H1 (cell line): ENCODE data around the gene SLC22A3.

Experiments used
- BACH1 ChIP-seq: IDR thresholded peaks from 2 replicates; pipeline ENCODE4 v1.6.1; 2012; ENCODE audit warnings: low read length, improper control_type of control experiment
- CEBPB ChIP-seq: IDR thresholded peaks from 2 replicates; pipeline ENCODE4 v1.6.1; 2012; ENCODE audit warnings: low read depth, low read length
- CHD2 ChIP-seq: IDR thresholded peaks from 2 replicates; pipeline ENCODE4 v1.6.1; 2012; ENCODE audit warnings: low read length, improper control_type of control experiment
- CREB1 ChIP-seq: IDR thresholded peaks from 2 replicates; pipeline ENCODE4 v1.6.1; 2012; ENCODE audit warnings: inconsistent platforms
- EGR1 ChIP-seq: IDR thresholded peaks from 2 replicates; pipeline ENCODE4 v1.6.1; 2011; ENCODE audit warnings: low read depth, low read length, borderline replicate concordance
- EZH2 ChIP-seq: fragments of 200-600 bp; sonication (generic); IDR thresholded peaks from 2 replicates; pipeline ENCODE4 v1.7.1; 2012; ENCODE audit warnings: low read depth, mild to moderate bottlenecking, moderate library complexity, low read length, inconsistent platforms; ENCODE audit not compliant: severe bottlenecking
- RAD21 ChIP-seq, 2 experiments: IDR thresholded peaks in 1 of 2; conservative IDR thresholded peaks in 1 of 2; 2 replicates each; pipeline ENCODE4 v1.6.1; 2011; ENCODE audit warnings: low read depth in 2 of 2, low read length in 2 of 2, improper control_type of control experiment in 1 of 2, inconsistent platforms in 1 of 2, mild to moderate bottlenecking in 1 of 2, moderate library complexity in 1 of 2
- RNF2 ChIP-seq: fragments of 200-900, 300-1000 bp; sonication (generic); IDR thresholded peaks from 2 replicates; pipeline ENCODE4 v1.7.1; 2016; ENCODE audit warnings: borderline replicate concordance, low read depth, mild to moderate bottlenecking, antibody characterized with exemption, low read length; ENCODE audit not compliant: poor library complexity, severe bottlenecking; ENCODE audit errors: missing control alignments
- TAF1 ChIP-seq: IDR thresholded peaks from 2 replicates; pipeline ENCODE4 v1.6.1; 2011; ENCODE audit warnings: mild to moderate bottlenecking, low read depth, low read length
- TEAD4 ChIP-seq: IDR thresholded peaks from 2 replicates; pipeline ENCODE4 v1.6.1; 2012; ENCODE audit warnings: low read depth, low read length, inconsistent platforms, mixed read lengths
- ZNF274 ChIP-seq: IDR thresholded peaks from 2 replicates; pipeline ENCODE4 v1.7.0; 2012; ENCODE audit warnings: low read length, borderline replicate concordance; ENCODE audit errors: extremely low read depth
- TF ChIP-seq, protein P1 (sequence below), 3 experiments: IDR thresholded peaks; 1 replicate in 2 of 3; 2 replicates in 1 of 3; pipeline versions ENCODE4 v1.5.1 to v1.6.1; 2011; ENCODE audit warnings: low read length in 3 of 3, mild to moderate bottlenecking in 3 of 3, inconsistent platforms in 2 of 3, low read depth in 1 of 3, moderate library complexity in 1 of 3; ENCODE audit not compliant: insufficient read depth in 1 of 3; ENCODE audit errors: control extremely low read depth in 1 of 3
- TF ChIP-seq, protein P2 (sequence below): IDR thresholded peaks from 2 replicates; pipeline ENCODE4 v1.6.1; 2012; ENCODE audit warnings: inconsistent platforms

DNA sequence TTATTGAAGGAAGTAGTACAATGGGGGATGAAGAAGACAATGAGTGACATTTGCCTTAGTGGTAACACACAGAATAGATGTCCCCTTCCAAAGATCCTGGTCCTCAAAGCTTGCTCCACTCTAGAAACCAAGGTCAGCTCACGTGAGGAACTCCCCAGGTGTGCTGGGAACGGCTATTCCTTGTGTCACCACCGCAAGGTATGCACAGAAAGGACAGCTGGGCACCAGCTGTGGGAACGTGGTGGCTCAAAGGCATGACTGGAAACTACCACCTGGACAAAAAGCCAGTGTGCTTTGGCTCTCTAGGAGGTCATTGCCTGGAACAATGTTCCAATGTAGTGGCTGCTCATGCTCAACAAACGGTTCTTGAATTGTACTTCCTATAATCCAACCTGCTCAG is 94.0 kb downstream of the SLC22A3 start:
- TF ChIP-seq CREB1: no peak
- TF ChIP-seq TEAD4: no peak
- no peak for TF ChIP-seq RAD21 (IDR thresholded peaks at IDR 0.05 in 1 of 2, conservative IDR thresholded peaks at IDR 0.05 in 1 of 2; ENCODE audit: low read depth in 2 of 2, low read length in 2 of 2)
- TF ChIP-seq, protein P1, sequence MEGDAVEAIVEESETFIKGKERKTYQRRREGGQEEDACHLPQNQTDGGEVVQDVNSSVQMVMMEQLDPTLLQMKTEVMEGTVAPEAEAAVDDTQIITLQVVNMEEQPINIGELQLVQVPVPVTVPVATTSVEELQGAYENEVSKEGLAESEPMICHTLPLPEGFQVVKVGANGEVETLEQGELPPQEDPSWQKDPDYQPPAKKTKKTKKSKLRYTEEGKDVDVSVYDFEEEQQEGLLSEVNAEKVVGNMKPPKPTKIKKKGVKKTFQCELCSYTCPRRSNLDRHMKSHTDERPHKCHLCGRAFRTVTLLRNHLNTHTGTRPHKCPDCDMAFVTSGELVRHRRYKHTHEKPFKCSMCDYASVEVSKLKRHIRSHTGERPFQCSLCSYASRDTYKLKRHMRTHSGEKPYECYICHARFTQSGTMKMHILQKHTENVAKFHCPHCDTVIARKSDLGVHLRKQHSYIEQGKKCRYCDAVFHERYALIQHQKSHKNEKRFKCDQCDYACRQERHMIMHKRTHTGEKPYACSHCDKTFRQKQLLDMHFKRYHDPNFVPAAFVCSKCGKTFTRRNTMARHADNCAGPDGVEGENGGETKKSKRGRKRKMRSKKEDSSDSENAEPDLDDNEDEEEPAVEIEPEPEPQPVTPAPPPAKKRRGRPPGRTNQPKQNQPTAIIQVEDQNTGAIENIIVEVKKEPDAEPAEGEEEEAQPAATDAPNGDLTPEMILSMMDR (IDR thresholded peaks at IDR 0.05; ENCODE audit: control extremely low read depth in 1 of 3, insufficient read depth in 1 of 3, low read depth in 1 of 3, low read length in 3 of 3): no peak
- TF ChIP-seq RNF2: no peak
- no peak for TF ChIP-seq CEBPB
- TF ChIP-seq EZH2: no peak
- TF ChIP-seq CHD2: no peak
- no peak for TF ChIP-seq TAF1
- TF ChIP-seq ZNF274: no peak
- TF ChIP-seq BACH1: no peak
- no peak for TF ChIP-seq EGR1
- TF ChIP-seq, protein P2, sequence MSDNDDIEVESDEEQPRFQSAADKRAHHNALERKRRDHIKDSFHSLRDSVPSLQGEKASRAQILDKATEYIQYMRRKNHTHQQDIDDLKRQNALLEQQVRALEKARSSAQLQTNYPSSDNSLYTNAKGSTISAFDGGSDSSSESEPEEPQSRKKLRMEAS: no peak
